ENCODE results near the gene POLDIP2. TPM values are rescaled to one million over a fixed set of nuclear protein-coding genes. Genes with fewer than 3 reads are reported as not detected.

Gene POLDIP2
- total RNA-seq, 1 donor from 2014 or later: 57.2 TPM

GRCh38 chr17:28398280-28398981, 41.1 kb upstream of the POLDIP2 start:
- H3K36me3 Mint-ChIP-seq (ENCODE audit: low read depth, unreplicated experiment): peaks cover 12% of the 10 kb centered on the region
- H3K4me1 Mint-ChIP-seq (ENCODE audit: unreplicated experiment): peaks cover 55% of the 10 kb centered on the region
- no peak for TF ChIP-seq CTCF (IDR thresholded peaks at IDR 0.05; ENCODE audit: unreplicated experiment)
- no peak for DNase-seq (ENCODE audit: low spot score)
- H3K27ac Mint-ChIP-seq (ENCODE audit: unreplicated experiment): peak overlapping the region; percentile 18
- peak overlapping the region; percentile 31 for H3K4me3 Mint-ChIP-seq (ENCODE audit: unreplicated experiment)
- H3K27me3 Mint-ChIP-seq (ENCODE audit: unreplicated experiment): peaks cover 14% of the 10 kb centered on the region
- no peaks in the 10 kb centered on the region for H3K9me3 Mint-ChIP-seq (ENCODE audit: unreplicated experiment)

- no peak for DNase-seq (ENCODE audit: low spot score)
- peaks cover 12% of the 10 kb centered on the region for H3K27me3 Mint-ChIP-seq (ENCODE audit: unreplicated experiment)
- no peak for TF ChIP-seq CTCF (IDR thresholded peaks at IDR 0.05; ENCODE audit: unreplicated experiment)
- H3K36me3 Mint-ChIP-seq (ENCODE audit: low read depth, unreplicated experiment): peaks cover 12% of the 10 kb centered on the region
- H3K27ac Mint-ChIP-seq (ENCODE audit: unreplicated experiment): peak overlapping the region; percentile 18
- H3K9me3 Mint-ChIP-seq (ENCODE audit: unreplicated experiment): no peaks in the 10 kb centered on the region
- H3K4me3 Mint-ChIP-seq (ENCODE audit: unreplicated experiment): no peak overlapping the region
- peaks cover 49% of the 10 kb centered on the region for H3K4me1 Mint-ChIP-seq (ENCODE audit: unreplicated experiment)
Observed at GRCh38 chr17:28397687-28398279, 40.5 kb upstream of the POLDIP2 start.

GRCh38 chr17:28397275-28397674, 39.9 kb upstream of the POLDIP2 start:
- no peak for DNase-seq (ENCODE audit: low spot score)
- H3K27ac Mint-ChIP-seq (ENCODE audit: unreplicated experiment): no peak overlapping the region
- H3K27me3 Mint-ChIP-seq (ENCODE audit: unreplicated experiment): peaks cover 12% of the 10 kb centered on the region
- H3K36me3 Mint-ChIP-seq (ENCODE audit: low read depth, unreplicated experiment): peaks cover 12% of the 10 kb centered on the region
- H3K9me3 Mint-ChIP-seq (ENCODE audit: unreplicated experiment): no peaks in the 10 kb centered on the region
- H3K4me3 Mint-ChIP-seq (ENCODE audit: unreplicated experiment): no peak overlapping the region
- H3K4me1 Mint-ChIP-seq (ENCODE audit: unreplicated experiment): peaks cover 44% of the 10 kb centered on the region
- TF ChIP-seq CTCF (IDR thresholded peaks at IDR 0.05; ENCODE audit: unreplicated experiment): no peak

- no peak for TF ChIP-seq CTCF (IDR thresholded peaks at IDR 0.05; ENCODE audit: unreplicated experiment)
- Mint-ChIP-seq H3K4me3 (ENCODE audit: unreplicated experiment) (no peak overlapping the region), H3K27me3 (ENCODE audit: unreplicated experiment) (peaks cover 12% of the 10 kb centered on the region), H3K4me1 (ENCODE audit: unreplicated experiment) (peaks cover 39% of the 10 kb centered on the region), H3K36me3 (ENCODE audit: low read depth, unreplicated experiment) (peaks cover 12% of the 10 kb centered on the region), H3K27ac (ENCODE audit: unreplicated experiment) (no peak overlapping the region), H3K9me3 (ENCODE audit: unreplicated experiment) (no peaks in the 10 kb centered on the region)
- DNase-seq (ENCODE audit: low spot score): no peak
Observed at GRCh38 chr17:28396635-28397239, 39.4 kb upstream of the POLDIP2 start.

- H3K4me3 Mint-ChIP-seq (ENCODE audit: unreplicated experiment): no peak overlapping the region
- peaks cover 12% of the 10 kb centered on the region for H3K27me3 Mint-ChIP-seq (ENCODE audit: unreplicated experiment)
- H3K4me1 Mint-ChIP-seq (ENCODE audit: unreplicated experiment): peaks cover 33% of the 10 kb centered on the region
- DNase-seq (ENCODE audit: low spot score): no peak
- no peak for TF ChIP-seq CTCF (IDR thresholded peaks at IDR 0.05; ENCODE audit: unreplicated experiment)
- no peaks in the 10 kb centered on the region for H3K9me3 Mint-ChIP-seq (ENCODE audit: unreplicated experiment)
- peaks cover 9% of the 10 kb centered on the region for H3K36me3 Mint-ChIP-seq (ENCODE audit: low read depth, unreplicated experiment)
- no peak overlapping the region for H3K27ac Mint-ChIP-seq (ENCODE audit: unreplicated experiment)
Observed at GRCh38 chr17:28395968-28396367, 38.6 kb upstream of the POLDIP2 start.

Data from endothelial cell (in vitro differentiated cells).